SK-N-SH (cell line): ENCODE results near the gene GPR161. TPM values are rescaled to one million over a fixed set of nuclear protein-coding genes. Genes with fewer than 3 reads are reported as not detected.

Experiments
- CTCF ChIA-PET: fragments of 300-600, 350-600 bp; formaldehyde crosslinking; extraction: SDS; loops from one replicate; lab custom pipeline; 2021; lab: Yijun Ruan, JAX
- POLR2A ChIA-PET: fragments of 350-600 bp; sonication (Branson Sonifier 250); formaldehyde crosslinking; extraction: SDS; loops from one replicate; lab custom pipeline; 2020; ENCODE audit warnings: antibody characterized with exemption, inconsistent platforms; lab: Yijun Ruan, JAX
- DNase-seq: peaks from one replicate; pipeline ENCODE4 v3.0.0; 2012
- H2AFZ ChIP-seq: fragments of 200-600 bp; sonication (generic); 2 replicates; pipeline ENCODE4 v1.8.1; 2016; ENCODE audit warnings: antibody characterized with exemption, mild to moderate bottlenecking, low read depth
- H3F3A ChIP-seq: fragments of 200-600 bp; sonication (generic); replicated peaks from 2 replicates; pipeline ENCODE3; 2016; ENCODE audit warnings: antibody characterized with exemption, mild to moderate bottlenecking; ENCODE audit not compliant: insufficient read depth
- H3K27ac ChIP-seq, 2 experiments: fragments of 200-500 bp in 1 of 2; fragments of 200-600 bp in 1 of 2; sonication (Bioruptor generic) in 1 of 2; sonication (generic), shearing (Covaris generic) in 1 of 2; 2 replicates each; pipeline versions ENCODE4 v1.5.1 to v1.6.1; 2014 to 2016; ENCODE audit warnings: low read depth in 2 of 2, inconsistent platforms in 1 of 2, low read length in 1 of 2, mild to moderate bottlenecking in 1 of 2, mixed read lengths in 1 of 2
- H3K27me3 ChIP-seq: fragments of 200-600 bp; sonication (generic), shearing (Covaris generic); 2 replicates; pipeline ENCODE4 v1.6.1; 2016; ENCODE audit warnings: mixed run types; ENCODE audit not compliant: insufficient read depth
- H3K36me3 ChIP-seq, 2 experiments: fragments of 200-500 bp in 1 of 2; fragments of 200-600 bp in 1 of 2; sonication (Bioruptor generic) in 1 of 2; sonication (generic) in 1 of 2; replicated peaks in 1 of 2; 2 replicates each; pipeline versions ENCODE3 to v1.5.1; 2014 to 2016; ENCODE audit warnings: low read length in 1 of 2, mild to moderate bottlenecking in 1 of 2; ENCODE audit not compliant: insufficient read depth in 2 of 2, control insufficient read depth in 1 of 2
- H3K4me1 ChIP-seq, 2 experiments: fragments of 200-500 bp in 1 of 2; fragments of 200-600 bp in 1 of 2; sonication (Bioruptor generic) in 1 of 2; sonication (generic), shearing (Covaris generic) in 1 of 2; 2 replicates each; pipeline versions ENCODE4 v1.5.1 to v1.6.1; 2014 to 2016; ENCODE audit warnings: low read depth in 1 of 2, low read length in 1 of 2, mixed run types in 1 of 2; ENCODE audit not compliant: insufficient read depth in 2 of 2, control insufficient read depth in 1 of 2
- H3K4me2 ChIP-seq: fragments of 200-600 bp; sonication (generic), shearing (Covaris generic); 2 replicates; pipeline ENCODE4 v1.6.1; 2017; ENCODE audit warnings: mixed run types
- H3K4me3 ChIP-seq, 2 experiments: fragments of 200-500 bp in 1 of 2; fragments of 200-600 bp in 1 of 2; sonication (Bioruptor generic) in 1 of 2; sonication (generic), shearing (Covaris generic) in 1 of 2; 2 replicates each; pipeline versions ENCODE4 v1.5.1 to v1.8.1; 2014 to 2016; ENCODE audit warnings: low read depth in 2 of 2, inconsistent platforms in 1 of 2, low read length in 1 of 2, mild to moderate bottlenecking in 1 of 2, mixed read lengths in 1 of 2, moderate library complexity in 1 of 2
- H3K79me2 ChIP-seq: fragments of 200-600 bp; sonication (generic); 2 replicates; pipeline ENCODE4 v1.8.1; 2017; ENCODE audit warnings: mild to moderate bottlenecking; ENCODE audit not compliant: insufficient read depth
- H3K9ac ChIP-seq: fragments of 200-600 bp; sonication (generic); 2 replicates; pipeline ENCODE4 v1.6.1; 2017; ENCODE audit warnings: mixed run types
- H3K9me2 ChIP-seq: fragments of 200-600 bp; sonication (generic); 2 replicates; pipeline ENCODE4 v1.6.1; 2017; ENCODE audit warnings: mixed run types
- H3K9me3 ChIP-seq: fragments of 200-600 bp; sonication (generic); 2 replicates; pipeline ENCODE4 v1.6.1; 2017; ENCODE audit warnings: mixed run types, mild to moderate bottlenecking, moderate library complexity
- H4K20me1 ChIP-seq: fragments of 200-600 bp; sonication (generic); 2 replicates; pipeline ENCODE4 v1.6.1; 2017; ENCODE audit warnings: mild to moderate bottlenecking, mixed run types; ENCODE audit not compliant: insufficient read depth
- ELF1 ChIP-seq: IDR thresholded peaks from 2 replicates; pipeline ENCODE4 v1.4.0; 2012
- EP300 ChIP-seq, 2 experiments: IDR thresholded peaks; 2 replicates each; pipeline versions ENCODE4 v1.4.0 to v1.6.1; 2012; ENCODE audit warnings: borderline replicate concordance in 1 of 2, low read depth in 1 of 2, low read length in 1 of 2
- EZH2phosphoT487 ChIP-seq: fragments of 200-600 bp; sonication (generic); IDR thresholded peaks from 2 replicates; pipeline ENCODE4 v1.6.1; 2017; ENCODE audit warnings: low read depth, mixed run types, mild to moderate bottlenecking, antibody characterized with exemption, moderate library complexity, borderline replicate concordance
- FOSL2 ChIP-seq: IDR thresholded peaks from 2 replicates; pipeline ENCODE4 v1.4.0; 2012; ENCODE audit warnings: low read depth, mild to moderate bottlenecking, moderate library complexity, borderline replicate concordance
- FOXJ3 ChIP-seq: sonication (generic); formaldehyde crosslinking; IDR thresholded peaks from 2 replicates; pipeline ENCODE4 v1.5.1; 2020; ENCODE audit warnings: mild to moderate bottlenecking, missing genetic modification reagents
- FOXM1 ChIP-seq: IDR thresholded peaks from 2 replicates; pipeline ENCODE4 v1.4.0; 2012; ENCODE audit warnings: low read depth, mild to moderate bottlenecking
- GABPA ChIP-seq: IDR thresholded peaks from 2 replicates; pipeline ENCODE4 v1.4.0; 2012; ENCODE audit warnings: low read depth, mild to moderate bottlenecking
- GATA2 ChIP-seq: sonication (generic); formaldehyde crosslinking; IDR thresholded peaks from 2 replicates; pipeline ENCODE4 v1.5.0; 2020; ENCODE audit warnings: mild to moderate bottlenecking, missing genetic modification reagents
- IRF3 ChIP-seq: fragments of 150-350 bp; IDR thresholded peaks from 2 replicates; pipeline ENCODE4 v1.6.1; 2016; ENCODE audit warnings: mild to moderate bottlenecking, low read depth, low read length
- JUND ChIP-seq: IDR thresholded peaks from 2 replicates; pipeline ENCODE4 v1.4.0; 2012
- POLR2AphosphoS5 ChIP-seq: IDR thresholded peaks from 2 replicates; pipeline ENCODE4 v1.6.1; 2012; ENCODE audit warnings: low read depth, low read length
- RAD21 ChIP-seq: IDR thresholded peaks from 2 replicates; pipeline ENCODE4 v1.6.1; 2012; ENCODE audit warnings: mild to moderate bottlenecking, low read length
- TEAD4 ChIP-seq: IDR thresholded peaks from 2 replicates; pipeline ENCODE4 v1.4.0; 2012; ENCODE audit warnings: mild to moderate bottlenecking, borderline replicate concordance; ENCODE audit not compliant: insufficient read depth
- YY1 ChIP-seq: IDR thresholded peaks from 2 replicates; pipeline ENCODE4 v1.4.0; 2012; ENCODE audit warnings: low read depth, mild to moderate bottlenecking
- WGBS: methylation state at CpG from one replicate; pipeline ENCODE4 v1.1.6; 2017; ENCODE audit warnings: low lambda C conversion rate; 5-methylcytosine and 5-hydroxymethylcytosine counted together
- polyA plus RNA-seq, 3 experiments: library from polyadenylated mRNA; depleted of rRNA; stranded (reverse); fragments of >200 nt; gene quantifications; 2 replicates each; pipeline ENCODE4 v1.2.3, GENCODE V29; 2012
- TF ChIP-seq, protein P1 (sequence below): IDR thresholded peaks from 2 replicates; pipeline ENCODE4 v1.6.1; 2012; ENCODE audit warnings: mild to moderate bottlenecking, low read depth, low read length, moderate library complexity
- TF ChIP-seq, protein P2 (sequence below): IDR thresholded peaks from 2 replicates; pipeline ENCODE4 v1.4.0; 2012; ENCODE audit warnings: low read depth
- TF ChIP-seq, protein P3 (sequence below): fragments of 200-600 bp; sonication (generic); IDR thresholded peaks from 2 replicates; pipeline ENCODE4 v1.6.1; 2017; ENCODE audit warnings: antibody characterized with exemption, mild to moderate bottlenecking, moderate library complexity

The GPR161 gene
- polyA plus RNA-seq, 1 of the 3 experiments (the other 2 are of a cell fraction): 20.1 TPM

- Histone ChIP-seq H3K9me2 (no peaks in the 10 kb centered on the region), H3K9me3 (no peaks in the 10 kb centered on the region), H4K20me1 (no peaks in the 10 kb centered on the region), H3K36me3 (peaks cover 0 to 3% of the 10 kb centered on the region in 2 experiments), H3K4me2 (no peak overlapping the region), H3K4me1 (peaks cover 0 to 5% of the 10 kb centered on the region in 2 experiments; a peak in 1 of 4 replicates), H3F3A (no peaks in the 10 kb centered on the region), H3K4me3 (no peak overlapping the region), H3K9ac (no peak overlapping the region), H3K79me2 (no peaks in the 10 kb centered on the region), H3K27ac (no peak overlapping the region), H2AFZ (no peak overlapping the region), H3K27me3 (no peaks in the 10 kb centered on the region)
- 41% methylated on average over 3 of the region's 3 CpGs for WGBS
- POLR2A ChIA-PET: no interaction called here
- DNase-seq: no peak
- TF ChIP-seq, protein P1, sequence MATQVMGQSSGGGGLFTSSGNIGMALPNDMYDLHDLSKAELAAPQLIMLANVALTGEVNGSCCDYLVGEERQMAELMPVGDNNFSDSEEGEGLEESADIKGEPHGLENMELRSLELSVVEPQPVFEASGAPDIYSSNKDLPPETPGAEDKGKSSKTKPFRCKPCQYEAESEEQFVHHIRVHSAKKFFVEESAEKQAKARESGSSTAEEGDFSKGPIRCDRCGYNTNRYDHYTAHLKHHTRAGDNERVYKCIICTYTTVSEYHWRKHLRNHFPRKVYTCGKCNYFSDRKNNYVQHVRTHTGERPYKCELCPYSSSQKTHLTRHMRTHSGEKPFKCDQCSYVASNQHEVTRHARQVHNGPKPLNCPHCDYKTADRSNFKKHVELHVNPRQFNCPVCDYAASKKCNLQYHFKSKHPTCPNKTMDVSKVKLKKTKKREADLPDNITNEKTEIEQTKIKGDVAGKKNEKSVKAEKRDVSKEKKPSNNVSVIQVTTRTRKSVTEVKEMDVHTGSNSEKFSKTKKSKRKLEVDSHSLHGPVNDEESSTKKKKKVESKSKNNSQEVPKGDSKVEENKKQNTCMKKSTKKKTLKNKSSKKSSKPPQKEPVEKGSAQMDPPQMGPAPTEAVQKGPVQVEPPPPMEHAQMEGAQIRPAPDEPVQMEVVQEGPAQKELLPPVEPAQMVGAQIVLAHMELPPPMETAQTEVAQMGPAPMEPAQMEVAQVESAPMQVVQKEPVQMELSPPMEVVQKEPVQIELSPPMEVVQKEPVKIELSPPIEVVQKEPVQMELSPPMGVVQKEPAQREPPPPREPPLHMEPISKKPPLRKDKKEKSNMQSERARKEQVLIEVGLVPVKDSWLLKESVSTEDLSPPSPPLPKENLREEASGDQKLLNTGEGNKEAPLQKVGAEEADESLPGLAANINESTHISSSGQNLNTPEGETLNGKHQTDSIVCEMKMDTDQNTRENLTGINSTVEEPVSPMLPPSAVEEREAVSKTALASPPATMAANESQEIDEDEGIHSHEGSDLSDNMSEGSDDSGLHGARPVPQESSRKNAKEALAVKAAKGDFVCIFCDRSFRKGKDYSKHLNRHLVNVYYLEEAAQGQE: no peak
- TF ChIP-seq JUND: no peak
- no peak for TF ChIP-seq GABPA
- TF ChIP-seq POLR2AphosphoS5: no peak
- no peak for TF ChIP-seq FOXM1
- TF ChIP-seq, protein P2, sequence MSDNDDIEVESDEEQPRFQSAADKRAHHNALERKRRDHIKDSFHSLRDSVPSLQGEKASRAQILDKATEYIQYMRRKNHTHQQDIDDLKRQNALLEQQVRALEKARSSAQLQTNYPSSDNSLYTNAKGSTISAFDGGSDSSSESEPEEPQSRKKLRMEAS: no peak
- TF ChIP-seq YY1: no peak
- TF ChIP-seq EP300 (IDR thresholded peaks at IDR 0.05; ENCODE audit: borderline replicate concordance in 1 of 2, low read depth in 1 of 2, low read length in 1 of 2): no peak
- TF ChIP-seq, protein P3, sequence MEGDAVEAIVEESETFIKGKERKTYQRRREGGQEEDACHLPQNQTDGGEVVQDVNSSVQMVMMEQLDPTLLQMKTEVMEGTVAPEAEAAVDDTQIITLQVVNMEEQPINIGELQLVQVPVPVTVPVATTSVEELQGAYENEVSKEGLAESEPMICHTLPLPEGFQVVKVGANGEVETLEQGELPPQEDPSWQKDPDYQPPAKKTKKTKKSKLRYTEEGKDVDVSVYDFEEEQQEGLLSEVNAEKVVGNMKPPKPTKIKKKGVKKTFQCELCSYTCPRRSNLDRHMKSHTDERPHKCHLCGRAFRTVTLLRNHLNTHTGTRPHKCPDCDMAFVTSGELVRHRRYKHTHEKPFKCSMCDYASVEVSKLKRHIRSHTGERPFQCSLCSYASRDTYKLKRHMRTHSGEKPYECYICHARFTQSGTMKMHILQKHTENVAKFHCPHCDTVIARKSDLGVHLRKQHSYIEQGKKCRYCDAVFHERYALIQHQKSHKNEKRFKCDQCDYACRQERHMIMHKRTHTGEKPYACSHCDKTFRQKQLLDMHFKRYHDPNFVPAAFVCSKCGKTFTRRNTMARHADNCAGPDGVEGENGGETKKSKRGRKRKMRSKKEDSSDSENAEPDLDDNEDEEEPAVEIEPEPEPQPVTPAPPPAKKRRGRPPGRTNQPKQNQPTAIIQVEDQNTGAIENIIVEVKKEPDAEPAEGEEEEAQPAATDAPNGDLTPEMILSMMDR: no peak
- TF ChIP-seq FOSL2: no peak
- no peak for TF ChIP-seq GATA2
- TF ChIP-seq ELF1: no peak
- no peak for TF ChIP-seq RAD21
- TF ChIP-seq FOXJ3 (CRISPR knock-in tag): no peak
- TF ChIP-seq TEAD4: no peak
- TF ChIP-seq IRF3: no peak
- TF ChIP-seq EZH2phosphoT487: no peak
- CTCF ChIA-PET: interaction anchor here (1.8 kb wide), 1 partner anchor 19 kb away, joined by 5 read pairs; no protein-coding TSS in a partner anchor
Measured at GRCh38 chr1:168164771-168165170, 28.0 kb upstream of the GPR161 start.
